ENCODE measurements around the gene KLHL42.

DNA sequence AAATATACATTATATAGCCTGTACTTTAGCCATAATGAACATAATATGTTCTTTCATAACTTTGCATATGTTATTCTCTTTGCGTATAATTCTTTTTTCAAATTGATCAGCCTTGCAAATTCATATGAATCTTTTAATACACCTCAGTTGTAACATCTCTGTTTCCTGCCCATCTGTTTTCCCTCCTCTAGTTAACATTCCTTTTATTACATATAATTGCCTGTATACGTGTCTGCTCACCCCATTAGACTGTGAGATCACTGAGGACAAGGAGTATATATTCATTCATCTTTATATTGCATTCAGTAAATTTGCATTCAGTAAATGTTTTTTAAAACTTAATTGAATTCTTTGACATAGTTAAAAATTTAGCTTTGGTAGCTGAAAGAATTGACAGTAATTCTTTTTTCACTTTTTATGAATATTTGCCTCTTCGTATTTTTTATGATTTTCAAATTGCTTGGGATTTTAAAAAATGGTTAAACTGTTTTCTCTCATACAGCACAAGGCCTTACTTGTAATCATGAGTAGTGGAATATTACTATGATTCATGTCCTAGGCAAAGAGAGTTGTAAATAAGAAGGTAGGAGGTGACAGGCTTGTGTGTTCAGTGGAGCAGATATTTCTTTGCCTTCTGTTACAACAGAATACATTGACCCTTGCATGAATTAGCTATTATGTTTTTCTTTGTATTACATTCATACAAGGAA is 32.8 kb upstream of the KLHL42 start:
- TF ChIP-seq, protein P1, sequence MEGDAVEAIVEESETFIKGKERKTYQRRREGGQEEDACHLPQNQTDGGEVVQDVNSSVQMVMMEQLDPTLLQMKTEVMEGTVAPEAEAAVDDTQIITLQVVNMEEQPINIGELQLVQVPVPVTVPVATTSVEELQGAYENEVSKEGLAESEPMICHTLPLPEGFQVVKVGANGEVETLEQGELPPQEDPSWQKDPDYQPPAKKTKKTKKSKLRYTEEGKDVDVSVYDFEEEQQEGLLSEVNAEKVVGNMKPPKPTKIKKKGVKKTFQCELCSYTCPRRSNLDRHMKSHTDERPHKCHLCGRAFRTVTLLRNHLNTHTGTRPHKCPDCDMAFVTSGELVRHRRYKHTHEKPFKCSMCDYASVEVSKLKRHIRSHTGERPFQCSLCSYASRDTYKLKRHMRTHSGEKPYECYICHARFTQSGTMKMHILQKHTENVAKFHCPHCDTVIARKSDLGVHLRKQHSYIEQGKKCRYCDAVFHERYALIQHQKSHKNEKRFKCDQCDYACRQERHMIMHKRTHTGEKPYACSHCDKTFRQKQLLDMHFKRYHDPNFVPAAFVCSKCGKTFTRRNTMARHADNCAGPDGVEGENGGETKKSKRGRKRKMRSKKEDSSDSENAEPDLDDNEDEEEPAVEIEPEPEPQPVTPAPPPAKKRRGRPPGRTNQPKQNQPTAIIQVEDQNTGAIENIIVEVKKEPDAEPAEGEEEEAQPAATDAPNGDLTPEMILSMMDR (IDR thresholded peaks at IDR 0.05; ENCODE audit: low read depth, low read length), result no peak
- TF ChIP-seq POLR2A (IDR thresholded peaks at IDR 0.05; ENCODE audit: extremely low read depth, insufficient read length), result no peak

Measured in NB4 (cell line).